Psoas muscle (tissue), 8 donors: Measurements from ENCODE around the gene METTL17. TPM values are rescaled to one million over a fixed set of nuclear protein-coding genes. Genes with fewer than 3 reads are reported as not detected.

ENCODE experiments used
- ATAC-seq, 4 donors: fragments of 200-7000 bp; cut with Tn5 transposase; one replicate each; pipeline ENCODE4 v1.9.1; 2020; ENCODE audit warnings: moderate library complexity in 3 of 4, mild to moderate bottlenecking in 2 of 4
- DNase-seq, 2 donors: peaks; one replicate each; pipeline ENCODE4 v3.0.0-alpha.2; 2020
- H3K27ac ChIP-seq: fragments of 200-600 bp; one replicate; pipeline ENCODE4 v1.8.0; 2022
- H3K27me3 ChIP-seq, 3 donors: fragments of 200-600 bp in 1 of 3; one replicate each; pipeline versions ENCODE4 v1.6.1 to v1.8.0; 2013 to 2022; ENCODE audit warnings: low read length in 2 of 3, mild to moderate bottlenecking in 2 of 3, moderate library complexity in 1 of 3; ENCODE audit not compliant: insufficient read depth in 3 of 3
- H3K36me3 ChIP-seq, 2 donors: fragments of 200-600 bp in 1 of 2; one replicate each; pipeline versions ENCODE4 v1.6.1 to v1.8.0; 2013 to 2022; ENCODE audit warnings: low read depth in 1 of 2, mild to moderate bottlenecking in 1 of 2, moderate library complexity in 1 of 2; ENCODE audit not compliant: insufficient read depth in 1 of 2
- H3K4me1 ChIP-seq: fragments of 200-600 bp; one replicate; pipeline ENCODE4 v1.8.0; 2022
- H3K4me3 ChIP-seq: fragments of 200-600 bp; one replicate; pipeline ENCODE4 v1.8.0; 2022; ENCODE audit warnings: mild to moderate bottlenecking
- H3K9me3 ChIP-seq: fragments of 200-600 bp; one replicate; pipeline ENCODE4 v1.8.0; 2022
- CTCF ChIP-seq: fragments of 200-600 bp; IDR thresholded peaks from one replicate; pipeline ENCODE4 v1.8.0; 2022; ENCODE audit warnings: antibody characterized with exemption
- WGBS, 3 donors: extraction: QIAGEN DNeasy Blood & Tissue Kit; methylation state at CpG; one replicate each; pipeline versions ENCODE4 v1.1.6 to v1.1.7; 2013; 5-methylcytosine and 5-hydroxymethylcytosine counted together
- intact Hi-C, 2 donors: fragments of 100-400 bp; cut with DNase I; formaldehyde crosslinking; loops; one replicate each; pipeline versions ENCODE4 v1.11.0 to v1.14.2; 2022
- polyA plus RNA-seq, 3 donors: library from polyadenylated mRNA; stranded (reverse); fragments of 200-250 nt; gene quantifications; one replicate each; pipeline ENCODE4 v1.2.3, GENCODE V29; 2013
- total RNA-seq, 4 donors: library from RNA; stranded (reverse); fragmentation: NEBNext Ultra II Directional in 2 of 4; extraction: Animal tissue kit (Norgen Biotek cat#: 25700) in 2 of 4; gene quantifications; one replicate each; pipeline versions ENCODE4 v1.2.1 to v1.2.4, GENCODE V29; 2021 to 2023
- donor health status: healthy with polysubstance abuse.
- donor health status: DM: no; HTN: no; CAD: no; lungs with moderate emphysema.
- donor health status: Bipolar disorder and iron deficiency.
- donor health status: healthy.
- donor health status: DM: yes; HTN: yes; CAD: no.
- donor health status: DM: no; HTN: no; CAD: no.
- donor health status: DM: no; HTN: no; CAD: no.
- donor health status: DM: yes; HTN: yes; CAD: no.

The METTL17 gene
- total and polyA plus RNA-seq, 7 donors: 24.6 to 55.7 (median 38.0) TPM

GRCh38 chr14:20973501-20973900 is 16.3 kb upstream of the METTL17 start:
- Histone ChIP-seq H3K27me3 (no peaks in the 10 kb centered on the region), H3K27ac (no peak overlapping the region), H3K9me3 (no peaks in the 10 kb centered on the region), H3K36me3 (no peaks in the 10 kb centered on the region), H3K4me1 (peaks cover 4% of the 10 kb centered on the region), H3K4me3 (no peak overlapping the region)
- WGBS, 3 donors: 93 to 100% (median 94%) methylated on average over 3 of the region's 3 CpGs
- TF ChIP-seq CTCF: no peak
- no peak for ATAC-seq
- intact Hi-C loops: loop anchor here (10.0 kb wide), 2 partner anchors 279 to 359 kb away; no protein-coding TSS in a partner anchor
- no peak for DNase-seq

- DNase-seq (no peak), ATAC-seq (no peak)
- H3K9me3 ChIP-seq: no peaks in the 10 kb centered on the region
- H3K4me3 ChIP-seq: no peak overlapping the region
- intact Hi-C loops: loop anchor here (10.0 kb wide), 2 partner anchors 281 to 361 kb away; no protein-coding TSS in a partner anchor
- no peaks in the 10 kb centered on the region for H3K36me3 ChIP-seq
- no peak for TF ChIP-seq CTCF
- peaks cover 4% of the 10 kb centered on the region for H3K4me1 ChIP-seq
- 84 to 95% (median 92%) methylated on average over 1 of the region's 1 CpG for WGBS, 3 donors
- H3K27ac ChIP-seq: no peak overlapping the region
- H3K27me3 ChIP-seq: no peaks in the 10 kb centered on the region
Observed at GRCh38 chr14:20976291-20976690, 13.5 kb upstream of the METTL17 start.

GRCh38 chr14:20978687-20979086 is 11.1 kb upstream of the METTL17 start:
- DNase-seq (no peak), ATAC-seq (no peak)
- Histone ChIP-seq H3K9me3 (no peaks in the 10 kb centered on the region), H3K36me3 (no peaks in the 10 kb centered on the region), H3K27ac (no peak overlapping the region), H3K4me1 (no peaks in the 10 kb centered on the region), H3K4me3 (no peak overlapping the region), H3K27me3 (no peaks in the 10 kb centered on the region)
- TF ChIP-seq CTCF: no peak
- intact Hi-C loops: loop anchor here (10.0 kb wide), 2 partner anchors 284 to 364 kb away; no protein-coding TSS in a partner anchor
- 13 to 39% (median 33%) methylated on average over 1 of the region's 1 CpG for WGBS, 3 donors

- DNase-seq: no peak
- TF ChIP-seq CTCF: no peak
- Histone ChIP-seq H3K27ac (no peak overlapping the region), H3K4me3 (no peak overlapping the region), H3K36me3 (no peaks in the 10 kb centered on the region), H3K9me3 (no peaks in the 10 kb centered on the region), H3K4me1 (no peaks in the 10 kb centered on the region), H3K27me3 (no peaks in the 10 kb centered on the region)
- intact Hi-C loops: no loop called here
- WGBS, 3 donors: 61 to 90% (median 67%) methylated on average over 1 of the region's 1 CpG
- ATAC-seq: no peak
Observed at GRCh38 chr14:20980906-20981305, 8.9 kb upstream of the METTL17 start.
